Measurements from ENCODE around the gene ZFAND6. TPM values are rescaled to one million over a fixed set of nuclear protein-coding genes. Genes with fewer than 3 reads are reported as not detected.
"Not testable (repeated sequence)": the region's sequence is repeated elsewhere in the genome, so short reads cannot be mapped to it uniquely, and the experiment has no call there.

The ZFAND6 gene
- total RNA-seq, 1 donor from 2014 or later = 86.7 TPM

- no peak for TF ChIP-seq CTCF (conservative IDR thresholded peaks at IDR 0.05; ENCODE audit: low read depth, low read length)
- no peak overlapping the region for H3K4me3 ChIP-seq (ENCODE audit: low read depth, low read length)
- DNase-seq (ENCODE audit: low read depth) = no peak
Measured at GRCh38 chr15:80123034-80123433, 63.6 kb downstream of the ZFAND6 start.

- H3K4me3 ChIP-seq (ENCODE audit: low read depth, low read length); DNase-seq (ENCODE audit: low read depth): not testable (repeated sequence)
Measured at GRCh38 chr15:80127253-80127652, 67.8 kb downstream of the ZFAND6 start.

- no peak overlapping the region for H3K4me3 ChIP-seq (ENCODE audit: low read depth, low read length)
- no peak for DNase-seq (ENCODE audit: low read depth)
- no peak for TF ChIP-seq CTCF (conservative IDR thresholded peaks at IDR 0.05; ENCODE audit: low read depth, low read length)
Measured at GRCh38 chr15:80127911-80128310, 68.4 kb downstream of the ZFAND6 start.

- no peak for DNase-seq (ENCODE audit: low read depth)
Measured at GRCh38 chr15:80132382-80132781, 72.9 kb downstream of the ZFAND6 start.

GRCh38 chr15:80136854-80137253 lies 77.4 kb downstream of the ZFAND6 start:
- TF ChIP-seq CTCF (conservative IDR thresholded peaks at IDR 0.05; ENCODE audit: low read depth, low read length) = no peak
- no peak for DNase-seq (ENCODE audit: low read depth)
- no peak overlapping the region for H3K4me3 ChIP-seq (ENCODE audit: low read depth, low read length)

More at GRCh38 chr15:80132382-80132781, 72.9 kb downstream of the ZFAND6 start:
- no peak for TF ChIP-seq CTCF (conservative IDR thresholded peaks at IDR 0.05; ENCODE audit: low read depth, low read length)
- no peak overlapping the region for H3K4me3 ChIP-seq (ENCODE audit: low read depth, low read length)

- no peak overlapping the region for H3K4me3 ChIP-seq (ENCODE audit: low read depth, low read length)
- no peak for TF ChIP-seq CTCF (conservative IDR thresholded peaks at IDR 0.05; ENCODE audit: low read depth, low read length)
- DNase-seq (ENCODE audit: low read depth) = no peak
Measured at GRCh38 chr15:80138961-80139360, 79.5 kb downstream of the ZFAND6 start.

GRCh38 chr15:80140909-80141308 lies 81.4 kb downstream of the ZFAND6 start:
- DNase-seq (ENCODE audit: low read depth) = no peak
- TF ChIP-seq CTCF (conservative IDR thresholded peaks at IDR 0.05; ENCODE audit: low read depth, low read length) = no peak
- no peak overlapping the region for H3K4me3 ChIP-seq (ENCODE audit: low read depth, low read length)

Measured in epithelial cell of proximal tubule (primary cell).